ENCODE measurements around the gene ZFYVE1. TPM values are rescaled to one million over a fixed set of nuclear protein-coding genes. Genes with fewer than 3 reads are reported as not detected.

Gene ZFYVE1
- total RNA-seq, 1 donor from 2014 or later, result 14.4 TPM

GRCh38 chr14:72986214-72986613 lies 40.7 kb downstream of the ZFYVE1 start:
- no peak for TF ChIP-seq CTCF (IDR thresholded peaks at IDR 0.05; ENCODE audit: borderline replicate concordance)
- no peak for DNase-seq
- Histone ChIP-seq H3K9me3 (replicated peaks) (no peaks in the 10 kb centered on the region), H3K36me3 (peaks cover 78% of the 10 kb centered on the region), H3K27ac (replicated peaks) (no peak overlapping the region), H3K4me1 (no peaks in the 10 kb centered on the region), H3K4me3 (no peak overlapping the region), H3K27me3 (ENCODE audit: low read depth) (no peaks in the 10 kb centered on the region)
- intact Hi-C loops (cut with micrococcal nuclease), result no loop called here

DNA sequence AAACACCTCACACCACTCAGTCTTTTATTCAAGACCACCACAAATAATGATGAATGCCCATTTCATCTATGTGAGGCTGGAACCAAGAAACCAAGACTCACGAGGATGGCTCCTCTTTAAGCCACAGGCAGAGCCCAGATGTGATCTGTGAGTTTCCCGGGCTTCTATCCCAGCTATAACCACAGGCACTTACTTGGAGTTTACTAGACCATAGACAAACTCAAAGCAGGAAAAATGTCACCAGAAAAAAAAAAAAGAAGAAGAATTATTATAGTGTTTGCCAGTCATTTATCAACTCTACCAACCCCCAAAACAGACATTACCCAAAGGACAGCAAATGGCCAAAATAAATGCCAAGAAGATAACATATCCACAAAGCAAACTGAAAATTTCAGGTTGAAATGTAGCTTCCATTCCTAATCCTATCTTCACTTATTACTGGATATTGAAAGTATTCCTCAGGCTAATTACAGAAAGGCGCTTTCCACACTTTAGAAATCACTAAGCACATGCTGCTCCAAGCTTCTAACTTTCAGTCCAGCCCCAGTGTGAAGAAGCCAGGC lies 44.7 kb downstream of the ZFYVE1 start:
- no peak for TF ChIP-seq CTCF (IDR thresholded peaks at IDR 0.05; ENCODE audit: borderline replicate concordance)
- no peak overlapping the region for H3K27ac ChIP-seq (replicated peaks)
- no peaks in the 10 kb centered on the region for H3K9me3 ChIP-seq (replicated peaks)
- no peak overlapping the region for H3K4me3 ChIP-seq
- peaks cover 79% of the 10 kb centered on the region for H3K36me3 ChIP-seq
- intact Hi-C loops (cut with micrococcal nuclease), result no loop called here
- DNase-seq, result no peak
- no peaks in the 10 kb centered on the region for H3K27me3 ChIP-seq (ENCODE audit: low read depth)
- H3K4me1 ChIP-seq, result no peaks in the 10 kb centered on the region

- Histone ChIP-seq H3K27ac (replicated peaks) (no peak overlapping the region), H3K36me3 (peaks cover 79% of the 10 kb centered on the region), H3K4me1 (no peaks in the 10 kb centered on the region), H3K27me3 (ENCODE audit: low read depth) (no peaks in the 10 kb centered on the region), H3K9me3 (replicated peaks) (no peaks in the 10 kb centered on the region), H3K4me3 (no peak overlapping the region)
- intact Hi-C loops (cut with micrococcal nuclease), result no loop called here
- no peak for DNase-seq
- TF ChIP-seq CTCF (IDR thresholded peaks at IDR 0.05; ENCODE audit: borderline replicate concordance), result no peak
These were observed 46.0 kb downstream of the ZFYVE1 start for GRCh38 chr14:72980863-72981262.

GRCh38 chr14:72978856-72979255 lies 48.0 kb downstream of the ZFYVE1 start:
- no peak for DNase-seq
- intact Hi-C loops (cut with micrococcal nuclease), result no loop called here
- peaks cover 80% of the 10 kb centered on the region for H3K36me3 ChIP-seq
- no peaks in the 10 kb centered on the region for H3K4me1 ChIP-seq
- no peak for TF ChIP-seq CTCF (IDR thresholded peaks at IDR 0.05; ENCODE audit: borderline replicate concordance)
- no peak overlapping the region for H3K4me3 ChIP-seq
- no peaks in the 10 kb centered on the region for H3K27me3 ChIP-seq (ENCODE audit: low read depth)
- H3K27ac ChIP-seq (replicated peaks), result no peak overlapping the region
- H3K9me3 ChIP-seq (replicated peaks), result no peaks in the 10 kb centered on the region

DNA sequence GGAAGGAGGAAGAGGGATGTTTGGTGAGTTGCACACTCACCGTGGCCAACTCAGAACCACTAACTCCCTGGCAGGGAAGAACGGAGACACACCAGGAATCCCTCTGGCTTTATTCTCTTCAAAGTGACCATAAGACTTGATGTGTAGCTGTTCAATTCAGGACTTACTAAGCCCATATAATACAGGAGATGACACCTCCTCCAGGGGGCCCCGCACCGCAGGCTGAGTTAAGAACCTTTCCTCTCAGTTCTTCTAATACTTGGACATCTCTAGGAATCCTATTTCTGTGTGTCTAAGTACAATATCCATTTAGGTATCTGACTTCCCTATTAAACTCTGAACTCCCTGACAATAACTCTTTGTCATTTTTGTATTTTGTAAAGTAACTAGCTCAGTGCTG lies 51.1 kb downstream of the ZFYVE1 start:
- intact Hi-C loops (cut with micrococcal nuclease), result no loop called here
- DNase-seq, result no peak
- H3K36me3 ChIP-seq, result peaks cover 94% of the 10 kb centered on the region
- no peaks in the 10 kb centered on the region for H3K4me1 ChIP-seq
- H3K27ac ChIP-seq (replicated peaks), result no peak overlapping the region
- H3K27me3 ChIP-seq (ENCODE audit: low read depth), result no peaks in the 10 kb centered on the region
- H3K4me3 ChIP-seq, result no peak overlapping the region
- no peak for TF ChIP-seq CTCF (IDR thresholded peaks at IDR 0.05; ENCODE audit: borderline replicate concordance)
- H3K9me3 ChIP-seq (replicated peaks), result no peaks in the 10 kb centered on the region
